ENCODE results near the gene MIB2. TPM values are rescaled to one million over a fixed set of nuclear protein-coding genes. Genes with fewer than 3 reads are reported as not detected.

Gene MIB2
- total and polyA plus RNA-seq, 2 donors (not counting 1 experiment from before 2014, with no cell fraction given): 94.0 to 95.9 TPM

- intact Hi-C loops (cut with micrococcal nuclease): loop anchor here (2.0 kb wide), 1 partner anchor 15 kb away; the partner anchor contains the start of gene MIB2
- Histone ChIP-seq H3K4me1 (ENCODE audit: control insufficient read depth in 2 of 2, insufficient read depth in 2 of 2, low read length in 2 of 2) (peaks cover 15 to 21% of the 10 kb centered on the region in 2 donors), H3K9me3 (ENCODE audit: control extremely low read depth in 1 of 3, control insufficient read depth in 2 of 3, insufficient read depth in 1 of 3, low read length in 2 of 3) (peaks cover 0 to 8% (median 0%) of the 10 kb centered on the region in 3 donors), H3K79me2 (ENCODE audit: control insufficient read depth, insufficient read depth, low read length) (no peaks in the 10 kb centered on the region), H3K36me3 (replicated peaks in 1 of 2; ENCODE audit: control extremely low read depth in 1 of 2, control insufficient read depth in 1 of 2, extremely low read depth in 1 of 2, insufficient read depth in 2 of 2, low read length in 1 of 2) (no peaks in the 10 kb centered on the region), H3K4me3 (ENCODE audit: control extremely low read depth in 1 of 5, extremely low read depth in 1 of 5, insufficient read depth in 1 of 5, low read depth in 2 of 5, low read length in 4 of 5) (peak overlapping the region in 4 of 5 experiments; percentile 32 to 55 (median 46)), H4K20me1 (ENCODE audit: control insufficient read depth, insufficient read depth, low read length, poor library complexity, severe bottlenecking) (no peaks in the 10 kb centered on the region), H2AFZ (ENCODE audit: insufficient read depth, low read depth, low read length, poor library complexity, severe bottlenecking) (peak overlapping the region; percentile 69), H3K27me3 (replicated peaks in 1 of 4; ENCODE audit: control extremely low read depth in 1 of 4, control insufficient read depth in 3 of 4, insufficient read depth in 4 of 4, low read length in 3 of 4) (peaks cover 0 to 13% (median 4%) of the 10 kb centered on the region in 4 experiments), H3K9ac (ENCODE audit: low read length) (peak overlapping the region; percentile 53), H3K4me2 (replicated peaks; ENCODE audit: low read depth, low read length, poor library complexity, severe bottlenecking) (peak overlapping the region; percentile 92), H3K27ac (ENCODE audit: low read length in 2 of 2) (peak overlapping the region; percentile 41 to 57)
- H3K4me3 Mint-ChIP-seq: peak overlapping the region; percentile 64
- ATAC-seq (ENCODE audit: low read depth): peak; percentile 50
- H3K27me3 Mint-ChIP-seq: peaks cover 3% of the 10 kb centered on the region
- CTCF ChIA-PET: interaction anchor here (2.2 kb wide), 1 partner anchor 14 kb away, joined by 13 read pairs; the partner anchor contains the start of gene MIB2
- H3K9me3 Mint-ChIP-seq (ENCODE audit: insufficient read depth): no peaks in the 10 kb centered on the region
- peak overlapping the region; percentile 59 for H3K27ac Mint-ChIP-seq
- WGBS (ENCODE audit: insufficient coverage): 10% methylated on average over 40 of the region's 48 CpGs
- POLR2A ChIA-PET: interaction anchor here (0.6 to 2.5 kb wide), 9 partner anchors 12 to 877 kb away, joined by 3 to 19 read pairs (median 5); partner anchors contain the start of genes AURKAIP1 and MIB2
- no peak for TF ChIP-seq CTCF (IDR thresholded peaks at IDR 0.05)
- TF ChIP-seq EZH2 (IDR thresholded peaks at IDR 0.05; ENCODE audit: borderline replicate concordance, insufficient read depth, low read depth, low read length, poor library complexity, severe bottlenecking): no peak
- DNase-seq: peak; percentile 60
- peaks cover 4% of the 10 kb centered on the region for H3K4me1 Mint-ChIP-seq
Observed at GRCh38 chr1:1629430-1630190, 14.3 kb downstream of the MIB2 start.

Measured in B cell (primary cell).